ENCODE measurements around the gene SPRING1.

- TF ChIP-seq CTCF (IDR thresholded peaks at IDR 0.05) (no peak), POLR2A (IDR thresholded peaks at IDR 0.05) (no peak)
Measured at GRCh38 chr12:116700066-116700465, 37.8 kb downstream of the SPRING1 start.
